Jurkat, Clone E6-1 (cell line): Measurements from ENCODE around the gene CFAP99.

Experiments used
- DNase-seq: peaks from one replicate; pipeline ENCODE4 v3.0.0-alpha.2; 2011; ENCODE audit warnings: low read depth, low spot score
- H3K4me3 ChIP-seq: 2 replicates; pipeline ENCODE4 v1.5.1; 2011; ENCODE audit warnings: mild to moderate bottlenecking, low read length, control low read depth, moderate library complexity

The CFAP99 gene

DNA sequence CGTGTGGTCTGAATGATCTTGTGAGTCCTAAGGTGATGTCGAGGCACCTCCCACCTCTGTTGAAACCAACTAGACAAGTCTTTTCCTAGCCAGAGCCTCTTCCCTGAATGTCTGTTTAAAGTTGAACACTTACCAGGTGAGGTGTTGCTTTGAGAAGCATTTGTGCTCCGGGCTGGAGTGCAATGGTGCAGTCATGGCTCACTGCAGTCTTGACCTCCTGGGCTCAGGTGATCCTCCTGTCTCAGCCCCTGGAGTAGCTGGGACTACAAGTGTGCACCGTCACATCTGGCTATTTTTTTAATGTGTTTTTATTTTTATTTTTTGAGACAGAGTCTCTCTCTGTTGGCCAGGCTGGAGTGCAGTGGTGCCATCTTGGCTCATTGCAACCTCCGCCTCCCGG is 68.2 kb downstream of the CFAP99 start:
- DNase-seq = no peak
- H3K4me3 ChIP-seq = no peak overlapping the region

DNA sequence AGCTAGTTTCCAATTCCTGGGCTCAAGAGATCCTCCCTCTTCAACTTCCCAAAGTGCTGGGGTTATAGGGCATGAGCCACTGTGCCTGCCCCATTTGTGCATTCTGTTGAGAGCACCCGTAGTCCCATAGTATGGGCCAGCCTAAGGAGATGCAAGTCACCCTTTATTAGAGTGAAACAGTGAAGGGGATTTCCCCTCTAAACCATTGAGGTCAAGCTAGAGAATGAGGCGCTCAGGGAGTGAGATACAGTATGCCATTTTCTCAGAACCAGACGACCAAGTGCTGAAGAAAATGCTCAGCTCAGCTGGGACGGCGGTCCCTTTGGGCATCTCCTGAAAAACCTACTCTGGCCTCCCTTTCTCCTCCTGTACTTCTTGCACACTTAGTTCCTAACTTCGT is 68.9 kb downstream of the CFAP99 start:
- DNase-seq = no peak
- H3K4me3 ChIP-seq = no peak overlapping the region

DNA sequence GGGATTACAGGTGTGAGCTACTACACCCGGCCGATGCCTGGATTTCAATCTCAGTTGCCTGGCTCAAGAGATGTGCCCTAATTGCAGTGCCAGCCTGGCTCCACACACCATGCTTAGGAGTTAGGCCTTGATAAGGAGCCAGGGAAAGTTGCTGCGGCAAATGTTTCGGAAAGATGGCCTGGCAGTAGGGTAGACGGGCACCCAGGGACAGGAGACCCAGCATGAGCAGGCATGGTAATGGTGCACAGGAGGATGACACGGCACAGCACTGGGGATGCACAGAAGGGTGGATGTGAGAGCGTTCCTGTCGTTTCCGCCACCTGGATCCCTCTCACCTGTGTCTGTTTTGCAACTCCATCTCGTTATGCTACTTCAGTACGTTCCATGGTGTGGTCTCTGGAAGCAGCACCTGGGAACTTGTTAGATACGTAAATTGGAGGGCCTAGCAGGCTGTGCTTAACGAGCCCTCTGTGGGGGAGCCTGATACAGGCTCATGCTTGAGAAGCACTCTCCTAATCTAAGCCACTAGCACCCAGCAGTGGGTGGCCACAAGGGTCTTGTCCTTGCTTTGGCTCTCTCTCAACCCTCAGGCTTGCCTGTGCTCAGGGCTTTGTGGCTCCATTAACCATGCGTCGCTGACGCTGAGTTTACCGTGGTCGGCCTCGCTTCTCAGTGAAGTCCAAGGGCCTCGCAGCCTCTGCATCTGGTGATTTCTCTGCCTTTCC is 70.5 kb downstream of the CFAP99 start:
- no peak overlapping the region for H3K4me3 ChIP-seq
- DNase-seq = no peak

DNA sequence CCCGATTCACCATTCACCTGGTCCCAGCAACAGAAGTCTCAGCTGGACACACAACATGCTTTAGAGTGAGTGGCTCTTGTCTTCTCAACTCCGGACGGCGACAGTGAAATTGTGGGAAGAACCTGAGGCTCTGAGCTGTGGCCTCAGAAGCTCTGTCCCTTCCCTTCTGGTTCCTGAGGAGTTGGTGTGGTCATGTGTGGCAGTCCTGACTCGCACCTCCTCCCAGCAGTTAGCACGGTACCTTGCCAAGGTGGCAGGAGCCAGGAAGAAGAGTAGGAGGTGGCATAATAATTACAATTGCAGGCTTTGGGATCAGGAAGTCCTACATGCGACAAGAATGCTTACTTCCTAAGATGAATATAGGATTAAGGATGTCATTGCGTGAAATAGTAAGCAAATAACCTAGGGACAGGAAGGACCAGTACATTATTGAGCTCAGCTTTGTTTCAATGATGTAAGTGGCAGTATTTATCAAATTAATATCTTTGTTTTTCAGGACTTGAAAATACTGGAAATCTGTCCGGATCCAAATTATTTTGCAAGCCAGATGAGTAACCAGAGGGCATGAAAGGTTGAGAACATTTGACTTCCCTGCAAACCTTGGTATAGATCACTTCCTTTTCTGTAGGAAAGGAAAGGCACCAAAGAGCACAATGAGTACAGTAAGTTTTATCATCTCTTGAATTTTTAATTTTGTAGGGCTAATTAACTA is 71.2 kb downstream of the CFAP99 start:
- DNase-seq = no peak
- no peak overlapping the region for H3K4me3 ChIP-seq

DNA sequence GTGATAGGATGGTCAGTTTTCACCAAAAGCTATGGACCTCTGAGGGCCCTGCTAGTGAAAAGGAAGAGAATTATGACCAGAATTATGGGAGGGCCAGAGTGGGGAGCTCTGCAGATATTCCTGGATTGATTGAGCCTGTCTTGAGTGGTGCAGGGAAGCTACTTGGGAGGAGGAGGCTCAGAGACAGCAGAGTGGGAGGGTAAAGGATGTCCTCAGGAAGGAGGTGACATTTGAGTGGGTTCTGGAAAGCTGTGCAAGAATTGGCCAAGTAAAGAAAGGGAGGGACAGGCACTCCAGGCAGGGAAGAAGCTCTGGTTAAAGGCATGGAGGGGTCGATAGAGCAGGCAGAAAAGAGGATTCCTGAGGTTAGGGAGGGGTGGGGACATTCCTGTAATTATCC is 74.2 kb downstream of the CFAP99 start:
- no peak for DNase-seq
- no peak overlapping the region for H3K4me3 ChIP-seq

DNA sequence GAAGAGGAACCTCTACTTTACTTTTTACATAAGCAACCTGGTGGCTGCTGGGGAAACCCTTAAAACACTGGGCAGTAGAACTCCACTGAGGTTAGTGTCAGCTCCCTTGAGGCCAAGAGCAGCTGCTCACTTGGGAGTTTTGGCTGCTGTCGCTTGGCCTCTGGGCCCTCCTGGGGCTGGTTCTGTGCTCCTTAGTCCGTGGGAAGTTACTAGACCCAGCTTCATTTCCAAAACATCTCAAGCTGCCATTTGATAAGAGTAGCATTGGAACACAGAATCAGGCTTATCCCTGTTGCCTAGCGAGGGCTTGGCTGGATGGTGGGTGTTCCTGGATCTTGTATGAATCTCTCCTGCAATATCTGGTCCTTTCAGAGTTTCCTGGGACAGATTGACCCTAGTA is 76.2 kb downstream of the CFAP99 start:
- DNase-seq = no peak
- H3K4me3 ChIP-seq = no peak overlapping the region

DNA sequence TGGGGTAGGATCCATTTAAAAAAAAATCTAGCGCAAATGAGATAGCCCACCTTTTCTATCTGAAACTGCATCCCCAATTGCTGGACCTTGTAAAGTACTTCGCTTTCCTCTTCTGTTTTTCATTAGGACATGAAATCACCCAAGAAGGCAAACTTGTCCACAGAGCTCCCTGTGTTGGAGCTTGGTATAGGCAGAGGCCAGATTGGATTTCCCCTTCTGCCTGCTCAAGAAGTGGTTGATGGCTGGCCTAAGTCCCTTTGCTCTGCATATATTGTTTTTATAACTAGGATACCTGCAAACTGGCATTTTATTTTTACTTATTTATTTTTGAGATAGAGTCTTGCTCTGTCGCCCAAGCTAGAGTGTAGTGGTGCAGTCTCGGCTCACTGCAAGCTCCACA is 78.6 kb downstream of the CFAP99 start:
- no peak overlapping the region for H3K4me3 ChIP-seq
- no peak for DNase-seq

DNA sequence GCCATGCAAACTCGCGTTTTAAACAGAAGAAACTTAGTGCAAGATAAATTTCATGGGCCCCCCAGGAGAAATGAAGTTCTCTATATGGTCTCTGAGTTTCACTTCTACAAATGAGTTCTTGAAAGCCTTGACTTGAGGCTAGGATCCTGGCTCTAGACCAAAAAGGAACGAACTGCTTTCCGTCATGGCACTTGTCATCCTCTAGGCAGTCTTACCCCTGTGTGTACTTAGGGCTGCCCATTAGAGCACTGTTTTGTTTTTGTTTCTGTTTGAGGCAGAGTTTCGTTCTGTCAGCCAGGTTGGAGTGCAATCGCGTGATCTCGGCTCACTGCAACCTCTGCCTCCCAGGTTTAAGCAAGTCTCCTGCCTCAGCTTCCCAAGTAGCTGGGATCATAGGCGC is 79.2 kb downstream of the CFAP99 start:
- no peak for DNase-seq

DNA sequence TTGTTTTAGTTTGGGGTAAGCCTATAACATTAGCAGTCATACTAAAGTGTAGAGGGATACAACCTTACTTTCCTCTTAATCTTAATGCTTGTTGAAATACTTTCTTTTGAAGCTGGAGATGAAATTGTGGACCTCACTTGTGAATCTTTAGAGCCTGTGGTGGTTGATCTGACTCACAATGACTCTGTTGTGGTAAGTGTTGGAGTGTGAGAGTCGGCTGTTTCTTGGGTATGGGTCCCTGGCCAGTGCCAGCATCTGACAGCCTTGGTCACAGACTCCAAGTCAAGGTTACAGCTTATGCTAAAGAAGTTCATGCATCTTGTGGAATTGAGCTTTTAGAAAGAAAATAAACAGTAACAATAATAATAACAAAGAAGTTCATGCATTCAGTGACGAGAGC is 81.8 kb downstream of the CFAP99 start:
- DNase-seq = no peak
- H3K4me3 ChIP-seq = no peak overlapping the region

More for the DNA sequence above, 79.2 kb downstream of the CFAP99 start:
- H3K4me3 ChIP-seq = no peak overlapping the region

DNA sequence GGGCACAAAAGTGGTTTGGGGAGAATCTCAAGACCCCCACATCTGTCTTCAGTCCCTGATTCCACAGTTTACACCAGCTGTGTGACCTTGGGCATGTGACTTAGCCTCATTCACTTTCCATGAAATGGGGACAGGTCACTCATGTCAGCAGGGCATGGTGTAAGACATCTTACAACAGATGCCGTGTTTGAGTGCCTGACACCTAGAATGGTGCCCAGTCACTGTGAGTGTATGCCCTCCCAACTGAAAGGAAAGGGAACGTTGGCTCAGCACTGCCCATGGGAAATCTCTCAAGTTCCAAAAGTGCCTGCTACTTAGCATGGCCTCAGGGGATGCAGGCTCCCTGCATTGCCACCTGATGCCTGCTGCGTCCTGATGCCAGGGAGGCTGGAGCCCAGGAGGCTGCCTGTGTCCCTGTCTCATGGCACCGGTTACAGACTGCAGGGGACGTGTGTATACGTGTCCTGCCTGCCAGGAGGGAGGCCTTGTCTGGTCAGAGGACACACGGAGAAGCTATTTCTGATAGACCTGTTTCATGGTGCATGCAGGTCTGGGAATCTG is 82.4 kb downstream of the CFAP99 start:
- H3K4me3 ChIP-seq = no peak overlapping the region
- DNase-seq = no peak

DNA sequence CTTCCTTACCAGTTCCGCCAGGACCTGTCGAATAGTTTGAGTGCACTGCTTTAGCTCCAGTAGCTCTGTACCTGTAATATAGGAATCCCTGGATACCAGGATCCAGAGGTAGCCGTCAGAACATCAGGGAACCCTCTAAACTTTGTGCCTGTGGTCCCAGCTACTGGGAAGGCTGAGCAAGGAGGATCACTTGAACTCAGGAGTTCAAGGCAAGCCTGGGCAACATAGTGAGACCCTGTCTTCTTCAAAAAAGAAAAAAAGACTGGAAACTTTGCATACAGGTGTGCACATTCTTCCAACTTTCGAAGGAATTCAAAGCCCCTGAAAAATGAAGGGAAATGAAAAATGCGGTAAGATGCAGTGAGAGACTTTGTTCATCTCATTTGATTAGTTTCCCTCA is 85.1 kb downstream of the CFAP99 start:
- no peak overlapping the region for H3K4me3 ChIP-seq

DNA sequence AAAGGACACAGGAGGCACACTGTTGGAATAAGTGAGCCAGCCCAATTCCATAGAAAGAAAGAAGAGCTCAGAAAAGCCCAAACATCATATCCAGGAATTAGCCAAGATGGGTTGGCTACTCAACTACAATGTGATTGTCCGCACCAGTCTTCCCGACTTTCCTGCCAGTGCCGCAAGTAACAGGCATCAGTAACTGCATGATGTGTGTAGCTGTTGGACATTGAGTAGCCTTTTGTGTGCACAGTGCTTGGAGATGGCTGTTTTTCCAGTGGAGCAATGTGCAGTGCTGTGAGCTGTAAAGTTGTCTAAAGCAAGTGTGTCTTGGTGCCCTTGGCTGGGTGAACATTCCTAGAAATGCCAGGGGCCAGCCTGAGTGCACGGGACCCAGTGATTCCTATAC is 88.5 kb downstream of the CFAP99 start:
- no peak for DNase-seq
- H3K4me3 ChIP-seq = no peak overlapping the region

More for the DNA sequence above, 85.1 kb downstream of the CFAP99 start:
- no peak for DNase-seq

DNA sequence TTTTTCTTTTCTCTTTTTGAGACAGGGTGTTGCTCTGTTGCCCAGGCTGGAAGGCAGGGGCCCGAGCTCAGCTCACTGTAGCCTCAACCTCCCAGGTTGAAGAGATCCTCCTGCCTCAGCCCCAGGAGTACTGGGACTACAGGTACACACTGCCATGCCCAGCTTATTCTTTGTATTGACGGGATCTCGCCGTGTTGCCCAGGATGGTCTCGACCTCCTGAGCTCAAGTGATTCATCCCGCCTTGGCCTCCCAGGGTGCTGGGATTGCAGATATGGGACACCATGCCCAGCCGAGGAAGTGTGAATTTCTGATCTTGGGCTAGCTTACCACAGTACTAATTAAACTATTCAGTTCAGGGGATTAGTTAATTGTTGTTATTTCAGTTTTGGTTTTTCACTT is 89.1 kb downstream of the CFAP99 start:
- H3K4me3 ChIP-seq = no peak overlapping the region
- no peak for DNase-seq

DNA sequence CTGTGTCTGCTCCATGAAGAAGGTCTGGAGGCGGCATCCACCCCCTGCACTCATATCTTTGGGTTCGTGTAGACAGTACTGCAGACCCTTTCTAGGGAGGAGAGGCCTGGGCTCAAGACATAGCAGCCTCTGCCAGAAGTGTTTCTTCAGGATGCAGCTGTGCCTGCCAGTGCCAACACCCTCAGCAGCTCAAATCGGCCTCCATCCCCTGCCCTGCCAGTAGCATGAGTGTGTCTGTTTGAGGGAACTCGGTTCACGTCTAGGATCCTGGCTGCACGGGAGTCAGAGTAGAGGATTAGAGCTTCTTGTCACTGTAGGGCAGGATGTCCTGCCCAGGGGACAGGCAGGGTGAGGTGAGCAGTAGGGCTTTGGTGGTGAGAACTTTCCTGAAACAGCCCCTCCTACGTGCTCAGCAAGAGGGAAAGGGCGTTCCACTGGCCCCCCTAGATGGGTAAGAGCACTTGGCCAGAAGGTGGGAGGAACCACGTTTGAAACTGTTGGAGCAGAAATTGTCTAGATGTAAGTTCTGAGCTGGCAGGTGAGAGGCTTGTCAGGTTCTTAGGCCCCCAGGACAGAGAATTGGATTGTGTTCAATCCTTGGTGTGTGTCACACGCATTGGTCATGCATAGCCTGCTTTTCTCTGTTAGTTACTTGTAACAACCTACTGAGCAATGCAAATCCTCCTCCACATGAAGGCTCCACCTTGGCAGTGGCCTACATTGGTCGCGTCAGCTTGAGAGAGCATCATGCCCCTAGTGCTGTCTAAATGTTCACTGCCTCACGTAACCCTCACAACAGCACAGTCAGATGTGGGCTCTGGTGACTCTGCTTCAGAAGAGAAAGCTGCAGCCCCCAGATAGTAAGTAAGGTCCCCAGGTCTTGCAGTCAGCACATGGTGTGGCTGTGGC is 91.8 kb downstream of the CFAP99 start:
- no peak for DNase-seq

DNA sequence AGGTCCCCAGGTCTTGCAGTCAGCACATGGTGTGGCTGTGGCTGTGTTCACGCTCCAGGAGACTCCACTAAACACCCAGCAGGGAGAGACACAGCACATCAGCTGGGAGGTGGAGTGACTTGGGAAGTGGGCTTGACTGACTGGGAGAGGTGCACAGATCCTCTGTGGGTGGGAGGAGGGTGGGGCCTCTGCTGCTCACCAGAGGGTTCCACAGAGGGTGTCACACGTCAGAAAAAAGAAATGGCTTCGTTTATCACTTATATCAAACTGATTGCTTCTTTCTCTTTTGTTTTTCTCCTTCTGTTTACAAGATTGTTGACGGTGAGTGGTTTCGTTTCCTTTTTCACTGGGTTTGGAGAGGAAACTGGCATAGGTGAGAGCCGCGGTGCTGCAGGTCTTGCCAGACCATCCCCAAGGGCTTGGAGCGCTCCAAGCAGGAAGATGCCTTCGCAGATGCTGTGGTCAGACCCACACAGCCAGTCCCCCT is 92.9 kb downstream of the CFAP99 start:
- no peak overlapping the region for H3K4me3 ChIP-seq
- no peak for DNase-seq

More for the DNA sequence above, 91.8 kb downstream of the CFAP99 start:
- no peak overlapping the region for H3K4me3 ChIP-seq
